ENCODE results near the gene DUSP11.
"Not testable (repeated sequence)": the region's sequence is repeated elsewhere in the genome, so short reads cannot be mapped to it uniquely, and the experiment has no call there.

Gene DUSP11

DNA sequence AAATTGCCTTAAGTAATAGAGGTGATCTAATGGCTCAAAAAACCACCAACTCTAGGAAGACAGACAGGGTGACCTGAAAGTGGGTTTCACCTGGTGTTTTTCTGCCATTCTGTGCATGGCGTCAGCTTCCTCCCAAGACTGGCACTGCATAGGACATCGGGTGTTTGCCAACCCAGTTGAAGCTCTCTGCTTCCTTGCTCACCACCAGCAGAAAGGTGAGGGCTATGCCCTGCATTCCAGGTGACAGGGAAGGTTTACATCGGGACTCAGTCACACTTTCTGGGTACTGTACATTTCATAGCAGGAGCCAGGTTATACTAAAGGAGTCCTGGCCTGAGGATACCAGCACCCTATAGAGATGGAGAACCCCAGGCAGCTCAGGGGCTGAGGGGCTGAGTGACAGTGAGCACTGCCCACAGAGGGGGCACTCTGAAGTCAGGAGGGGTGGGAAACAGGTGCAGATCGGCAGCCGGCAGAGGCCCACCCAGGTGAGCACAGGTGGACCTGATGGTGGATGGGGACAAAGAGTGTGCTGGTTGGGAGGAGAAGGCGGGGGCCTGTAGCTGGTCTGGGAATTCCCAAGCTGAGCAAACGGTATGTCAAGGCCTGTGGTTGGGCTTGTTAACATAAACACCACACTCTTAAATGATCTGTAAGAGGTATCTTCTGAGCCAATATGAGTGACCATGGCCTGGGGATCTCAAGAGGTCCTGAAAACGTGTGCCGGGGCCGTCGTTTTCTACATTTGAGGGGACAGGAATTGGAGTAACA, 60.9 kb downstream of the DUSP11 start:
- DNase-seq (ENCODE audit: insufficient read length, low spot score) = no peak

DNA sequence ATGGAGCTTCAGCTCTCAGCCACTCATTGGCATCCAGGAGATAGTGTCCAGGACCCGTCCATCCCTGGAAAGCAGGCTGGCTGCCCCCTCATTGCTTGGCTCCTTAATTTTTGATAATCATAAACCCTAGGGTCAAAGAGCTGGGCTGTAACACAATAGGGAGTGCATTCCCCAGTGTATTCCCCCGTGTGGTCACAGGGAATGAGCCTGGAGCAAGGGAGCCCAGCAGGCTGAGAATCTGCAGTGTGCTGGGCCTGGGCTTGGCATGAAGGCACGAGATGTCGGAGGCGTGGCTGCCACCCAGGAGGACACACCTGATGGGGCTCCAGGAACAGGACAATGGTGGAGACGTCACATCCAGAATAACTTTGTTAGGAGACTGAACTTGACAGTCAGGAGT, 61.5 kb downstream of the DUSP11 start:
- DNase-seq (ENCODE audit: insufficient read length, low spot score) (no peak), FAIRE-seq (no peak)

More for the DNA sequence above, 60.9 kb downstream of the DUSP11 start:
- FAIRE-seq = no peak

DNA sequence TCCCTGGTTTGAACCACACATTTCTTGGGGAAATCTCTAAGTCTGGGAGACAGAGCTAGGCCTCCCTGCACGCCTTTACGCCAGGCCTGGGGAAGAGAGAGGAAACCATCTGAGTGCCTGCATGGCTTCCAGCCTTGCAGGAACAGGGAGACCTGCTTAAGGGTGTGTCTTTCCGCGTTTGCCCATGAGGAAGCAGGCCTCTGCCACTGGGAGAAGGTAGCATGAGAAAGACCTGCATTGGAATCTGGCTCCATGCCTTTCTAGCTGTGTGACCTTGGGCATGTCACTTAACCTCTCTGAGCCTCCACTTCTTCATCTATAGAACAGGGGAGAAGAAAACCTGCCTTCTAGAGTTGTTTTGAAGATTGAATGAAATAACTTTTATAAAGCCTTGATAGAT, 62.2 kb downstream of the DUSP11 start:
- FAIRE-seq; DNase-seq (ENCODE audit: insufficient read length, low spot score): not testable (repeated sequence)

DNA sequence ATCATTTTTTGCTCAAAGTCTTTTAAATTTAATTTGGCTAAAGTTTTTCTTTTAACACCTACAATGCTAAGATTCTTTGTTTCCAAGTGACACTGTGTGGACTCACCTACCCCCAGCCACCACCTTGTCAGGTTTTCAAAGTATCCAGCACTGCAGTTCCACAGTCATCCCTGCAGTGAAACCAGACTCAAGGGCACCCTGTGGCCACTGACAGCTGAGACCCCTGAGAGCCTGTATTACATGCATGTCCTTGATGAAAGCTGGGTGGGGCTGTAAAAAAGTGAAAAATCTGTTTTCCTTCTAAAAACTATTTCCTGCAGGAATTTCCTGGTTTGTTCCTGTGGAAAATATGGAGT, 62.7 kb downstream of the DUSP11 start:
- DNase-seq (ENCODE audit: insufficient read length, low spot score) (no peak), FAIRE-seq (no peak)

DNA sequence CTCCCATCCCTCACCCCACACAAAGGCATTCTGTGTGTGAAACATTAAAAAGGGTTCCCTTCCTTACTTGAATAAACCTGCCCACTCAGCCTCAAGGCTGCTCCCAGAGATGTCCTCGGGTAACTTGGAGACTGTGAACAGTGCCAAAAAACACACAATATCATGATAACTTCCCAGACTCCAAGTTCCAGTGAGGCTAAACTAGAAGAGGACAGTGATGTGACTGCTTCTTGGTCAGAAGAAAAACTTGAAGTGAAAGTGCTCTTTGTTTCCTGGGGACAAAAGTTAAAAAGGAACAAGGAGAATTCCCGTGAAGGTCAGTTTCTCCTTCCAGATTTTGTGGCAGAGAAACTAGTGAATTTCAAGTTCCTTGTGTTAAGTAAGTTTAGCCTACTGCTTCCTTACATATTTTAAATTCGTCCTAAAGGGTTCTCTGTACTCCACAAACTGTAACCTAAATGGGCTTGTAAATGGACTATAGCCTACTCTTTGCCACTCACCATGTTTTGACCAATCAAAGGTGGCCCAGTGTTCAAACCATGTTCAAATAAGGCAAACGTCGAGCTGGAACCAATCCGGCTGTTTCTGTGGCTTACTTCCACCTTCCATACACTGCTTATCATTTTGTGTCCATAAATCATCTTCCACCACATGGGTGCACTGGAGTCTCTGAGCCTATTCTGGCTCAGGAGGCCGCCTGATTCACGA, 63.2 kb downstream of the DUSP11 start:
- FAIRE-seq (no peak), DNase-seq (ENCODE audit: insufficient read length, low spot score) (no peak)

DNA sequence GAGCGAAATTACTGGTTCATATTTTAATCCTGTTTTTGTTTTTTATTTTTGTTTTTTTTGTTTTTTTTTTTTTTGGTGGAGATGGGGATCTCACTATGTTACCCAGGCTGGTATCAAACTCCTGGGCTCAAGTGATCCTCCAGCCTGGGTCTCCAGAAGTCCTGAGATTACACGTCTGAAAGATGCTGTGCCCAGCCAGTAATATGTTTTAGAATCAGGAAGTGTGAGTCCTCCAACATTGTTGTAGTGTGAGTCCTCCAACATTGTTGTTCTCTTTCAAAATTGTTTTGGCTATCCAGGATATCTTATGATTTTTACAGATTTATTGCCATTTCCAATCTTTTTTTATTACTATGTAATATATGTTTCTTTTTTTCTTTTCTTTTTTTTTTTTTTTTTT, 65.8 kb downstream of the DUSP11 start:
- FAIRE-seq (no peak), DNase-seq (ENCODE audit: insufficient read length, low spot score) (no peak)
